8988T (cell line): ENCODE measurements around the gene MDK.

Experiments used
- DNase-seq: peaks from one replicate; pipeline ENCODE4 v3.0.0; 2011

MDK gene

GRCh38 chr11:46407635-46408034 lies 26.2 kb downstream of the MDK start:
- no peak for DNase-seq

DNA sequence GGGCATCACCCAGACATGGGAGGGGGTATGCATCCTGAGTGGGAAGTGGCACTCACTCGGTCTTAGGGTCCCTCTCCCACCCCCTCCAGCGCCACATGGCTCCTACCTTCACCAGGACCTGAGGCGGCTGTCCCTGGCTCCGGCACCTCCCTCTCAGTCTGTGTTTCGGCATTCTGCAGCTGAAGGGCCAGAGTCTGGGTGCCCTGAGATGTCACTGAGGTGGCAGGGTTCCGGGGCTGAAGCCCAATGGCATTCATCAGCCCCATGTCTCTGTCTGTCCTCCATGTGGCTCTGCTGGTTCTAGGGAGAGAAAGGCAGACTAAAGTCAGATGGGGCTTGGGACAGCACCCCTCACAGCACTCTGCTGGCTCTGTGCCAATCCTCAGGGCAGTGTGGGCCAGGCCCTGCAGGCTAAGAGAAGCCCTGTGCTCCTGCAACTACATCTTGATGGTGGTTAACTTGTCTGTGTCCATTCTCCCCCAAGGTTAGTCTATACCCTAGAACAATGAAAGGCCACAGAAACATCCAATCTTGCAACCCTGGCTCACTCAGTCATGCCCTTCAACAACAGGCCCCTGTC lies 27.0 kb downstream of the MDK start:
- no peak for DNase-seq

- DNase-seq = no peak
Observed at GRCh38 chr11:46410021-46410420, 28.6 kb downstream of the MDK start.

- DNase-seq = no peak
Observed at GRCh38 chr11:46413760-46414465, 32.4 kb downstream of the MDK start.

- no peak for DNase-seq
Observed at GRCh38 chr11:46414466-46414796, 33.0 kb downstream of the MDK start.

- no peak for DNase-seq
Observed at GRCh38 chr11:46414879-46415278, 33.4 kb downstream of the MDK start.

DNA sequence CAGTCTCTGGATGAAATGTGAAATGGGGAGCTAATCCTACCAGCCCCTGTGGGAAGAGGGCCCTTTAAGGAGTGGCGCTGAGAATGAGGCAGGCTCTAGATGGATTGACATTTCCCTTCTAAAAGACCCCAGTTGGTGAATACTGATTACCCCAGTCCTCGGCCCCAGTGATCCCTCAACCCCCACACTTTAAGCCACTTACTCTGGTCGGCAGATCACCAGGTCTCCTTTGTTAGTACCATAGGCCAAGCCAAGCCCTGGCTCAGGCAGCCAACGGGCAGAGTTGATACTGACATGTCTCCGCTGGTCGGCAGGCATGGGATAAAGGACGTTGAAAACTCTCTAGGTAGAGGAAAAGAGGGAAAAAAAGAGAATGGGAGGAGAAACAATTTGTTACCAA lies 36.2 kb downstream of the MDK start:
- no peak for DNase-seq

GRCh38 chr11:46418751-46419150 lies 37.3 kb downstream of the MDK start:
- DNase-seq = no peak

- DNase-seq = no peak
Observed at GRCh38 chr11:46420513-46420912, 39.0 kb downstream of the MDK start.

GRCh38 chr11:46421257-46421880 lies 39.9 kb downstream of the MDK start:
- DNase-seq = no peak

- DNase-seq = no peak
Observed at GRCh38 chr11:46422588-46422987, 41.1 kb downstream of the MDK start.

DNA sequence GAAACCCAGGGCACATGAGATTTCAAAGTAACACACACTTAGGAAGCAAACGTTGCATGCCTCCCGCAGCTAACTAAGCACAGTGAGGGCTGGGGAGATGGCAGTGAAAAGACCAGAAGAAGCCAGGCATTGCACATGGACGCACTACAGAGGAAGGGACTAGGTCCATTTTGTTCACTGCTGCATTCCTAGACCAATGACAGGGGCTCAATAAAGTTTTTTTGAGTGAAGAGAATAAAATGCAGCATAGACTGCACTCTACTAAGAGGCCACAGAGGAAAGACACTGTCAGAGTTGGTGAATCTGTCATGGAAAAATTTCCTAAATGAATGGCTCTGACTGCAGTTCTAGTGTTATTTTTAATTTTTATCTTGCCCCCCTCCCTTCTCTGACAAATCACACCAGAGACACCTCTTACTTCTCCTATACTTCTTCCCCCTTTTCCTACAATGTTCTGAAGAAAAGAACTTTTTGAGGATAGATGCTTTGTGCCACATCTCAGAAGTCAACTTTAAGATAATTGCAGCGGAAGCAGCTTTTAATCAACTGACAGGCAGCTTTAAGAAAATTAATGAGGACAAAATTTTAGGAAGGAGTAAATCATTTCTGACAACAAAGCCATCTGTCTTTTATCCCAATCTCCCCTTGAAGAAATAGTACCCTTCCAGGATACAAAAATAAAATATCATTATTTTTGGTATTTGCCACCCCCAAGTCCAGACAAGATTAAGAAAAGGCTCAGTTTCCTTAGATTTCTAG lies 44.9 kb downstream of the MDK start:
- DNase-seq = no peak

DNA sequence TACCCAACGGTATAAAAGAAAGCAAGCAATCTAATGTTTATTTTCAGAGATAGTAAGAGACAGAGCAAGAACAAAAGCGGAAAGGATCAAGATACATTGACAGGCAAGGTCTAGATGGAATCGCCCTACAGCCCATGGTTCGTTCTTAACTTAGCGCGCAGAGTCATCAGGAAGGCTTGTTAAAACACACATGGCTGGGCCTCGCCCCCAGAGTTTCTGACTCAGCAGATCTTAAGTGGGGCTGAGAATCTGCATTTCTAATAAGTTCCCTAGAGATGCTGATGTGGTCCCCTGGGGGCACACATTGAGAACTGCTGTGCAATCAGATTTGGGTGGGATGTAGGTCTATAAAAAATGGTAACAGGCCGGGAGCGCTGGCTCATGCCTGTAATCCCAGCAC lies 45.9 kb downstream of the MDK start:
- no peak for DNase-seq

- DNase-seq = no peak
Observed at GRCh38 chr11:46429717-46430116, 48.2 kb downstream of the MDK start.

GRCh38 chr11:46431211-46431610 lies 49.7 kb downstream of the MDK start:
- no peak for DNase-seq
